GM18526 (cell line): ENCODE results near the gene ABCA12.

Source experiments
- POLR2A ChIP-seq: IDR thresholded peaks from 3 replicates; pipeline ENCODE4 v1.6.1; 2011; ENCODE audit not compliant: insufficient read length; ENCODE audit errors: extremely low read depth

ABCA12 gene

DNA sequence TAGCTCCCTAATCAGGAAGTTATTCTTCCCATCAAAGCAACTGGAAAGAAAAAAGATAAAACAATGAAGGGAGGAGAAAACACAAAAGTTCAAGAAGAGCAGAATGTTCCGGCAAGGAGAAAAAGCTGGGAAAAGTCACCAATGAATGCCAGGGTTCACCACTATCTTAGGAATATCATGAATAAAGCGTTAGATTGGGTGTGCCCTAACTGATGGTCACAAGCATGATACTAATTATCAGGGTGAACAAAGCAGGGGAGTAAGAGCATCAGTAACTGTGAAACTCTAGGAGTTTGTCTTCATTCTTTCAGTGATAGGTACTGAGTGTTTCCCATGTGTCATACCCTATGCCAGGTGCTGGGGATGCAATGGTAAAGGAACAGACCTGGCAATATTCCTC, 115.5 kb downstream of the ABCA12 start:
- no peak for TF ChIP-seq POLR2A

DNA sequence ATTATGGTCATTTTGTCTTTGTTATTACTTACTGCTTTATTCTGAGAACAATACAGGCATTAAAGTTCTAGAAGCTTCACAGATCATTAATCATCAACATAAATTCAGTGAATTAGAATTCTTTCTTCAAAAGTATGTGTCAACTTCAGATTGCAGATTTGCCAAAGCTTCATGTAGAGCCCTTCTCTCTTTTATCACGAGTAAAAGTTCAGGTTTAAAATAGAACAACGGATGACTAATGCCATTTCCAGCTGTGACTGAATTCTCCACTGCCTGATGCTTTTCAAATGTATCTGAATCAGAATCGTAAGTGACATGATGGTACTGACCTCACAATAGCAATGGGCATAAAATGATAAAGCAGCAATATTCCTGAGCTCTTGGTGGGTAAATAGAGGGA, 116.0 kb downstream of the ABCA12 start:
- TF ChIP-seq POLR2A = no peak

DNA sequence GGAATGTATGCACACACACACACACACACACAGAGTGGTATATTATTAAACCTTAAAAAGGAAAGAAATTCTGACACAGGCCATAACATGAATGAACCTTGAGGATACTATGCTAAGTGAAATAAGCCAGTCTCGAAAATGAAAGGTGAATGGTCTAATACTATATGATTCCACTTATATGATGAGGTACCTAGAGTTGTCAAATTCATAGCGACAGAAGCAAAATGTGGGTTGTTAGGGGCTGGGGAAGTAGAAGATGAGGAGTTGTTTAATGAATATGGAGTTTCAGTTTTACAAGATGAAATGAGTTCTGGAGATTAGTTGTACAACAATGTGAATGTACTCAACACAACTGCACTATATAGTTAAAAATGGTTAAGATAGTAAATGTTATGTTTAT, 118.1 kb downstream of the ABCA12 start:
- TF ChIP-seq POLR2A = no peak

DNA sequence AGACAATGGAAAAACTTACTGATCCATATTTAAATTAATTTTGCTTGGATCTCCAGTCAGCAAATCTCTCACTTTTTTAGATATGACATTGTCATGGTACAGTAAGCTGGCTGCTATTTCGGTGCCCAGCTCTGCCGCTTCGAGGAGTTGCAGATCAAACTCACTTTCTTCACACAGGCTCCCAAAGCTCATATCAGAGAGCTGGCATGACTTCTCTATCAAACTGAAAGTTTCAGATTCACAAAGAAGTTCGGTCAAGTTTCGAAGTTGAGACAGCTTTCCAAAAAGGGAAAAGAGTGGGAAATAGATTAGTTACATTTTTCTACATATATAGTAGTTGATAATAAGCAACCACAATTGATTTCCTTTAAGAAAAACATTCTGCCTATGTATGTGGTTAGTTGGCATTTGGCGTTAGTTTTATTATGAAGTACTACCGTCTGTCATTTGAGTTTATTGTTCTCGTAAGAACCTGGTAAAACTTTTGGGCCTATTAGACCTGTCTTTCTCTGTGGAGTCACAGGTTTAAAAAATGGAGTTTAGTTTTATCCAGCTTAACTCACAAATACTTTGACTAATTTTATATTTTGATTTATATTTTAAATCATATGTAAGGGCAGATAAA, 118.8 kb downstream of the ABCA12 start:
- TF ChIP-seq POLR2A = no peak

DNA sequence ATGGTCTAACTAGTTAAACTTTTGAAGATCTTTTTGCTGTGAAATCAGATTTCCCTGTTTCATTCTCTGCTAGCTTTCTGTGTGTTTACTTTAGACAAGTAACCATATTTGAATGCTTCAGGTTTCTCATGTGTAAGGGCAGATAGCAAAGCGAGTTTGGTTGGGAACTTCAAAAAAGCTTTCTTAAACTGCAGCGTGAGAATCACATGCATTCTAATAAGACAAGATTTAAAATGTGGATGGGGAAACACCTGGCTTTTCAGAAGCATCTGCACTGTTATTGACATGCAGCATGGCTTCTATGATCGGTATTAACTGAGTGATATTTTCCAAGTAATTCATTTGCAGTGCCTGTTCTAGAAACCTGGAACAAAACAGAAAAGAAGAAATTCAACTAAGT, 119.3 kb downstream of the ABCA12 start:
- TF ChIP-seq POLR2A = no peak

DNA sequence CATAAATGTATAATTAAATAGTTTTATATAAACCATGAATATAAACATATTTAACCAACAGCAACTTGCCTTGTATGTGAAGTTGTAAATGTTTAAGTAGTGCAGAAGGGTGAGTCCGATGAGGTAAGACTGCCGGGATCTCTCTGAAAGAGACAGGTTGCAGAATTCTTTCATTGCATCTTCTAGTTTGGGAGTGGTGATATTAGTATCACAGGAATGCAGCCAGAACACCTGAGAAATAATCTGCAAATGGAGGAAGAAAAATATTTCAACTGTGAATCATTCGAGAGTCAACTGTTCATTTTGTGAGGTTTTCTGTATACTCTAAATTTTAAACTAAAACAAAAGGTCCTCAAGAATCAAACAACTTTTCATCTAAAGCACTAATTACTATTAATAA, 123.0 kb downstream of the ABCA12 start:
- no peak for TF ChIP-seq POLR2A

DNA sequence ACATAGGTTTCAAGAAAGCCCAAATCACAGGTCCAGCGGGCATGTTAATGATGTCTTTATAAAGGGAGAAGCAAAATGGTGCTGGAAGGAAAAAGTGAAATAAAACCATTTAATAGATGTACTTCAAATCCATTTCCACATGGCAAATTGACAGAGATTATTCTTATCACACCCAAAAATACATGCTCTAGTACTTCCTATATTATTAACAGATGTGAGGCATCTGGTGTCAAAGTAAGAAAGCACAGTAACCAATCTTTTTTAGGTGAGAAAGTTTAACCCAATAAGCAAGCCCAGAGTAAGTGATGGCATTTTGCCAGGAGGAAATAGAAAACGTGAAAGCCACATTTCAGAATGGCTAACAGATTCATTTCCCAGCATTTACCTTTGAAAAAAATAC, 128.0 kb downstream of the ABCA12 start:
- no peak for TF ChIP-seq POLR2A

DNA sequence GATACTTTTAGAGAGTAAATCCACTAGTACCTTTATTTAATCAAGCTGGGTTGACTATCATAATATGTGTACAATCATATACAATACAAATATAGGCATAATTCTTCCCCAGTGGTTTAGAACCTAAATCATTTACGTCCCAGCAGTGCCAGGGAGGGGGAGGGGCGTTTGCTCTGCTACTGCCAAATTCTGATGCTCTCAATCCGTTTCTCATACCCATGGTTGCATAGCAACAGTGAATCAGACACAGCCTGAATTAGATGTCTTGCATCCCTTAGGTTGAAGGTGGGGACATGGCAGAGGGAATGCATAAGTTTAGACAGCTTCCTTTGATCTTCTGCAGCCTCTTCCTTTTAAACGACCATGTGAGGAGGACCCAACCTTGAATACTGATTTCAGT, 135.4 kb downstream of the ABCA12 start:
- no peak for TF ChIP-seq POLR2A

DNA sequence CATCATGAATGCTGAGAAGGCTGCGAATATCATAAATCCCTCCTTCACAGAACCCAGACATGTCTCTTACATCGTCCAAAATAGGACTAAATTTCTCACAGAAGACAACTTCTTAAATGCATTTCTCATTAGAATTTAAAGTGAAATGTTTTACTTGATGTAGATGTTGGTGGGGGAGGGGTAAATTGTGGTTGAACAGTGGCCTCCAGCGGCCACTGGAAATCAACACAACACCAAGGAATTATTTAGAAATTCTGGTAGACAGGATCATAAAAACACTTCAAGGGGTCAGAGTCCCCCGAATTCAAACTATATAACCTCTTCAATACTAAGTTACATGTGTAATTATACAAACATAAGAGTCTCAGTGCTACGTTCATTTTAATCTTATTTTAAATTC, 135.9 kb downstream of the ABCA12 start:
- TF ChIP-seq POLR2A = no peak

DNA sequence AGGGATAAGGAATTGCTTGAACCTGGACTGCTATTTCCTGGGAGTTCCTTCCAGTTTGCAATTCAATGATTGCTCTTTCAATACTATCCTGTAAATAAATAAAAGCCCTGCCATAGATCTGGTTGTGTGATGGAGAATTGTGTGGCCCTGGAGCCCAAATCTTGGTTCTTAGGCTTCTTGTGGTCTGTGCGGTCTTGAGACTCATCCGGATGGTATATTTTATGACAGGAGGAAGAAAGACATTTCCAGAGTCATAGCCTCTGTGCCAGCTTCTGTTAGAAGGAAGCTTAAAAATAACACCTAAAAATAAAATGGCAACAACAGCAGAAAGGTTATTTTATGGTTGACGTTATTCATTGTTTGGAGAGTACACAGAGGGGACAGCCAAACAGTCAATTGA, 137.7 kb downstream of the ABCA12 start:
- TF ChIP-seq POLR2A = no peak

DNA sequence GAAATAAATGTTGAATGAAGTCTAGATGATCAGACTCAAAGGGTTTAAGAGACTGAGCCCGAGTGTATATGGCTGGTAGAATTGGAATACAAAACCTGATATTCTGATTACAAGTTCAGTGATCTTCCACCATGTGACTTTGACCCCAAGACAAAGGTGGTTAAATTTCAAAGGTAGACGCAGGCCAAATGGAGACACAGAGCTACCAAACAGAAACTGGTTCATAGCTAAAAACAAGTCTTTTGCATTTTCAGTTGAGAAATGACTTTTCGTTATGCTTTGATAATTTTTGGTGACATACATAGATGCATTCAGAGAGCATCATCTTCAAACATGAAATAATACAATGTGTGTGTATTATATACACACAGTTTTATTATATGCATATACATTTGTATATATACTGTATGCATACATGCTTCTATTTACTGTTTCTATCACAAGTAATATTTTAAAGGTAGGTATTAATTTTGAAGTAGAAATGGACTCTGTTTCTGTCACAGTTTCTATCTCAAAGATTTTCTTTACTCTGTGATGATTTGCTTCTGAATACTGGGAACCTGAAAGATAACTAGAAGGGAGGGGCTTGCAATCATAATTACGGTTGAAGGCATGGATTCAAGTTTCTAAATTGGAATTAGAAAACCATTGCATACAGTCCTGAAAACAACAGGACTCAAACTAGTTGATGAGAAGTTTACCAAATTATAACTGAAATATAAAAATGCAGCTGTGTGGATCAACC, 142.3 kb downstream of the ABCA12 start:
- TF ChIP-seq POLR2A = no peak

DNA sequence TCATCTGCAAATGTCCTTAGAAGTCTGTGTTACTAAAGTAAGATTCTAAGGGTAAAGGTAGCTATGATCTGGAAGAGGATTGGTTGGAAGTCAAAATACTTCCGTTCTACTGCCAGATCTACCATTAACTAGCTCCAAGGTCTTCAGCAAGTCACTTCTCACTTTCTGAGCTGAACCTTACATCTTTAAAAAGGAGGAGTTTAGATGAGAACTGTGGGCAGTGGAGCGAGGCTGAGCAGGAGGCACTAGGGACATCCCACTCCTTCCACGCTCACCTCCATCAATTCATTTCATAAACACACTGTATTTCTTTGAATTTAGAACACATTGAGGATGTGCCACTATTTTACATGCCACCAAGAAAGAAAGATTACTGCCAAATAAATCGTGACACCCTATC, 143.0 kb downstream of the ABCA12 start:
- no peak for TF ChIP-seq POLR2A

DNA sequence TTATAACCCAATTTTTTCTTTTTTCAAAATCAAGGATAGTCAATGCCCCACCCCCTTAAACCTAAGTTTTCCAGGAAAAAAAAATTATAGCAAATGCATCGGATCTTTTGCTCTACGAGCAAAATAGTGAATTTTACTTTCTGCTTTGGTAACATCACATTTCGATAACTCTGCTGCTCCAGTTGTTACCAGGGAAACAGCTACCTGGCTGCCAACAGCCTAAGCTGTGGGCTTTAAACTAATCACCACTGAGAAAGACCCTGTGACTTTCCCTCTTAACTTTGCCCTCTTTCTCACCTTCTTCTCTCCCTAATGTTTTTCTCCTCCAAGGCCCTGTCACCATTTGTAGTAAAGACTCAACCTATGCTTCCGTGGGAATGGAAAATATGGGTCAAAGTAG, 145.5 kb downstream of the ABCA12 start:
- no peak for TF ChIP-seq POLR2A

DNA sequence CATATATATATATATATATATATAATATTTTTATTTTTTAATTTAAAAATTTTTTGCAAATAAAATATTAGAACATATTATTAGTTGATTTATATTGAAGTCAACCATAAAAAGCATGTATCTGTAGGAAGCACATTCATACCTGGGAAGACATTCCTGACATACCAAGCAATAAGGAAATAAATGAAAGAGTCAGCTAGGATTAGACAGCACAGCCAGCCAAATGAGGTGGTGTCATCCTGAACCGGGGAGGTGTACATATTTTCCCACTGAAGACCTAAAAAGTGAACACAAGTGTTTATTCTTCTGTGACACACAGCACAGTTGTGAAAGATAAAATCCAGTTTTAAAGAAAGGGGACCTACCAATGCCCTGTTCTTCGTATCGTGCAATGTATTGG, 149.2 kb downstream of the ABCA12 start:
- TF ChIP-seq POLR2A = no peak

DNA sequence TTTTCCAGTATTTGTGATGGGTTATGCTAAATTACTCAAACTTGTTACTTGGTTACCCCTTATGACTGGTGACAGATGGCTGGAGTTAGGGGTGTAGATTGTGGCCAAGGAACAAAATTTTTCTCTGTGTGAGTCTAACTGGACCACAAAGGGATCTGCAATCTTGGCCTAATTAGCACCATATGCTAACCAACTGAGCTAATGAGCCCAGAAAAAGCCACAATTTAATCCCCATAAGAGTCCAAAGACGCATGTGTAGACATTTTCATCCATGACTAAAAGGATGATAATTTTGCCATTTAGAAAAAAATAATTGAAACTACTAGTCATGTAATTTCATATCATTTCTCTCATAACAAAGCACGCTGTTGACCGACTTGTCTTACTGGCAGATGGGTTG, 151.2 kb downstream of the ABCA12 start:
- TF ChIP-seq POLR2A = no peak

DNA sequence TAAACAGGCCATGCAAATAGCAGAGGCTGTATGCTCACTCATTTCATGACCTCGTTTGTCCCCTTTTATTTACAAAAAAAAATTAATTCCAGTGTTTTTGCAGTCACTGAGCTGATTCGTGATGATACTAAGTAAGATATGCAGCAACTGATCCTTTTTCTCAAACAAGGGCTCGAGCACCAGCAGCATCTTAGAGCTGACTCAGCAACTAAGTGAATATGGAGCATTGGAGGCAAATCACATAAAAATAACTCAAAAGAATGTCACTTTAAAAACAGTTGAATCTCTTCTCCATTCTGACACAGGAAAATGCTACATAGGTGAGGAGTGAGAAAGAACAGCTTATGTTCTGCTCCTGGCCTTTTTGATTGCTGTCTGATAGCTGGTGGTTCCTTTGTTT, 152.8 kb downstream of the ABCA12 start:
- no peak for TF ChIP-seq POLR2A

DNA sequence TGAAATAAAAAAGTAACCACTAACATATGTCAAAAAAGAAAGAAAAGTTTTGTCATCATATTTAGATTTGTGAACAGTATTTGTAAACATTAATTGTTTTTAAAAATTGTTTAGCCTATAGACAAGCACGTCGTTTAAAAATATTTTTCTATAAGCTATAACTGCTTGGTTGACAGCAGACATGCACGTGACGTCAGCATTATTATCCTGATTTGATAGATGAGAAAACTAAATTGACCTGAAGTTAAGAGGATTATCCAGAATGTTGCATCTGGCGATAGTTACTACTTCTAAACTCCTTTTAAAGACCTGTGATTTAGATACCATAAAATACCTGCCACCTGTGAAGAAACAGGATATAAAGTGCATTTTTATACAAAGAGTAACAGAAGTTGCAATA, 172.0 kb downstream of the ABCA12 start:
- TF ChIP-seq POLR2A = no peak
